Inflammatory macrophage (primary cell): ENCODE results near the gene PCCA.

Experiments
- DNase-seq, 2 donors: peaks; one replicate each; pipeline ENCODE4 v3.0.0-alpha.2; 2020 to 2022

The PCCA gene

GRCh38 chr13:100434010-100434763 is 345.3 kb downstream of the PCCA start:
- DNase-seq = no peak

GRCh38 chr13:100436099-100436498 is 347.2 kb downstream of the PCCA start:
- DNase-seq = no peak

GRCh38 chr13:100438059-100438788 is 349.3 kb downstream of the PCCA start:
- no peak for DNase-seq

- no peak for DNase-seq
These were observed 350.5 kb downstream of the PCCA start for GRCh38 chr13:100439247-100439970.

- DNase-seq = no peak
These were observed 352.0 kb downstream of the PCCA start for GRCh38 chr13:100440751-100441425.

- DNase-seq = no peak
These were observed 353.4 kb downstream of the PCCA start for GRCh38 chr13:100442095-100442832.

- no peak for DNase-seq
These were observed 354.5 kb downstream of the PCCA start for GRCh38 chr13:100443278-100443997.

- DNase-seq = no peak
These were observed 355.1 kb downstream of the PCCA start for GRCh38 chr13:100443998-100444328.

GRCh38 chr13:100447831-100448230 is 358.9 kb downstream of the PCCA start:
- DNase-seq = no peak

GRCh38 chr13:100451923-100452322 is 363.0 kb downstream of the PCCA start:
- no peak for DNase-seq

GRCh38 chr13:100454876-100455275 is 366.0 kb downstream of the PCCA start:
- DNase-seq = no peak

- DNase-seq = no peak
These were observed 369.8 kb downstream of the PCCA start for GRCh38 chr13:100458673-100459072.

GRCh38 chr13:100459747-100460146 is 370.9 kb downstream of the PCCA start:
- DNase-seq = no peak

GRCh38 chr13:100460266-100460665 is 371.4 kb downstream of the PCCA start:
- no peak for DNase-seq

GRCh38 chr13:100460791-100461190 is 371.9 kb downstream of the PCCA start:
- no peak for DNase-seq

- no peak for DNase-seq
These were observed 372.6 kb downstream of the PCCA start for GRCh38 chr13:100461309-100462030.

- DNase-seq = no peak
These were observed 375.1 kb downstream of the PCCA start for GRCh38 chr13:100464006-100464405.

GRCh38 chr13:100465558-100465957 is 376.7 kb downstream of the PCCA start:
- DNase-seq = no peak

- no peak for DNase-seq
These were observed 382.1 kb downstream of the PCCA start for GRCh38 chr13:100470866-100471505.

GRCh38 chr13:100473087-100473486 is 384.2 kb downstream of the PCCA start:
- no peak for DNase-seq
